HG03039 (cell line): Measurements from ENCODE around the gene PNKP.

Experiments
- ATAC-seq: cut with Tn5 transposase; IDR thresholded peaks from one replicate; pipeline ENCODE4 v1.9.1; 2021; ENCODE audit warnings: mild to moderate bottlenecking, moderate library complexity; ENCODE audit not compliant: unreplicated experiment

Gene PNKP

GRCh38 chr19:49866933-49867782 lies at the start of gene PNKP:
Gene PNKP (minus strand): TSS chr19:49867576. CDS start chr19:49867204, 372 bp downstream.
- peak; percentile 35 for ATAC-seq

DNA sequence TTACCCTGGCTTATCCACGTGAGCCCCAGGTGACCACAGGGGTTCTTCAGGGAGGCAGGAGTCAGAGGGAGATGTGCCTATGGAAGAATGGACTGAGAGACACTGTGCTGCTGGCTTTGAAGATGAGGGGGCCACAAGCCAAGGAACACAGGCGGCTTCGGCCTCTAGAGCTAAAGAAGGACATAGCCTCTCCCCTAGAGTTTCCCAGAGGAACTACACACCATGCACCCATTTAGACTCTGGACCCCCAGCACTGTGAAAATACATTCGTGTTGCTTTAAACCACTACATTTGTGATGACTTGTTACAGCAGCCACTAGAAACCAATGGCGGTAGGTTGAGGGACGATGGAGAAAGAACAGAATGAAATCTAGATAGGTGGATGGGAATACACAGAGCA lies 47.9 kb upstream of the PNKP start:
- ATAC-seq = no peak

GRCh38 chr19:49913720-49914119 lies 46.3 kb upstream of the PNKP start:
- no peak for ATAC-seq

GRCh38 chr19:49912965-49913685 lies 45.7 kb upstream of the PNKP start:
- ATAC-seq = no peak

GRCh38 chr19:49911381-49912145 lies 44.2 kb upstream of the PNKP start:
- peak; percentile 33 for ATAC-seq

DNA sequence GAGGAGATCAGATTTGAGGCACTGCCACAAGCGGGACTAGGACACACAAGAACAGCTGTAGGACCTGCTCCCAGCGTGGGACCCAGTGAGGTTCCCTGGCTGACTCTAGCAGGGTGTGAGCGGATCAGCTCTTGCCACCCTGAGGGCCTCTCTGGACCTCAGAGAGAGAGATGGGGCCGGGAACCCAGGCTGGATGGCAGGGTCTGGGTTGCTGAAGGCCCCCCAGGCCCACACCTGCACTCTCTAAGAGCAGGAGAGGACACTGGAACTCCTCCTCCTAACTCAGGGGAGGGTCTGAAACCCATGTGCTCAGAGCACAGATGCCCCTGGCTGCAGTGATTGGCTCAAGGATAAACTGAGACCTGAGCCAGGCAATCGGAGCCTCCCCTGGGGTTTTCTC lies 42.8 kb upstream of the PNKP start:
- no peak for ATAC-seq

- ATAC-seq = no peak
Observed at GRCh38 chr19:49908480-49909420, 41.4 kb upstream of the PNKP start.

DNA sequence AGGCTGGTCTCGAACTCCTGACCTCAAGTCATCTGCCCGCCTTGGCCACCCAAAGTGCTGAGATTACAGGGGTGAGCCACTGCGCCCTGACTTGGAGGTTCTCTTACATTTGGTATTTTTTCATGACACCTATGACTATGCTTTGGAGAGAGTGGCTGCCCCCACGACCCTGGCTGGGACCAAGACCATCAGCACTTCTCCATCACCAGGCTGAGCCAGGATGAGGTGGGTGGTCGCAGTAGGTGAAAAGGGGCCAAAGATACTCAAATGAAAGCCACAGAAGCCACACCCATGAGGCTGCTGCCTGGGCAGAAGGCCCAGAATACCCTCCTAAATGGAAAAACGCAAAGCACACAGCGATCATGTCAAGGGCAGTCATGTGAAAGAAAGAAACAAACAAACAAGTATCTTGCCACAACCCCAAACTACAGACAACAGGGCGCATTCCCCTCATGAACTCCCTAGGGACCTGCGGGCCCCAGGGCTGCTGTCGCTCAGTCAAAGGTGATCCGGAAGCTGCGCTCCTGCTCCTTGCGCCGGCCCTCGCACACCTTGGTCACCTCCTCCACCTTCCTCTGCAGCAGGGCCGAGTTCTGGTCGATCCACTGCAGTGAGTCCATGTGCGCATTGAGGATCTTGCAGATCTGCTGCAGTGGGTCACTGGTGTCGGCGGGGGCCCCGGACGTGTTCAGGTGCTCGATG lies 40.5 kb upstream of the PNKP start:
- no peak for ATAC-seq

DNA sequence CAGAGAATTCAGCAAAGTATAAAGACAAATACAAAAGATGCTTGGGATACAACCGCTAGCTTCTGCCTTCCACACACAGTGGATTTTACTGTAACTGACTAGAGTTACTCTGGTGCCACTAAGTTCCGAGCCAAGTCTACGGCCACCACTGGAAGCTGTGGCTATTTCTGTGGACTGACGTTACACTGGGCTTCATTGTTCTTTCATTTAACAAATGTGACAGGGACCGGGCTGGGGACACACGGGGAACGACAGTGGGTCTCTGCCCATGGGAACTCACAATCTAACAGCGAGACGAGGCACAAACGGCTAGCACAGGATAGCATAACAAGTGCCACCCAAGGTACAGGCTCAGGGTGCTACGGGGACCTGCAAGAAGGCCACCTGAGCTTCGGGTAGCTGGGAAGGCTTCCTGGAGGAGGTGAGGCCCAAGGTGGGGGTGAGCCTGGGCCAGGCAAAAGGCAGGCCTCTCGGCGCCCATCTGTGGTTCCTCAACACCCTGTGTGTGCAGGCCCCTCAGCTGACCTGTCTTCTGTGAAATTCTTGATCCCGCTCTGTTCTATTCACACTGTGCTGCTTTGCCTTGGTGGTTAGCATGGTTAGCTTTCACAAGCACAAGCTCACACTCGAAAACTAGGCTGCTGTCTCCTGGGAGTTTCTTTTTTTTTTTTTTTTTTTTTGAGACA lies 39.6 kb upstream of the PNKP start:
- no peak for ATAC-seq

GRCh38 chr19:49904136-49904535 lies 36.8 kb upstream of the PNKP start:
- ATAC-seq = no peak

DNA sequence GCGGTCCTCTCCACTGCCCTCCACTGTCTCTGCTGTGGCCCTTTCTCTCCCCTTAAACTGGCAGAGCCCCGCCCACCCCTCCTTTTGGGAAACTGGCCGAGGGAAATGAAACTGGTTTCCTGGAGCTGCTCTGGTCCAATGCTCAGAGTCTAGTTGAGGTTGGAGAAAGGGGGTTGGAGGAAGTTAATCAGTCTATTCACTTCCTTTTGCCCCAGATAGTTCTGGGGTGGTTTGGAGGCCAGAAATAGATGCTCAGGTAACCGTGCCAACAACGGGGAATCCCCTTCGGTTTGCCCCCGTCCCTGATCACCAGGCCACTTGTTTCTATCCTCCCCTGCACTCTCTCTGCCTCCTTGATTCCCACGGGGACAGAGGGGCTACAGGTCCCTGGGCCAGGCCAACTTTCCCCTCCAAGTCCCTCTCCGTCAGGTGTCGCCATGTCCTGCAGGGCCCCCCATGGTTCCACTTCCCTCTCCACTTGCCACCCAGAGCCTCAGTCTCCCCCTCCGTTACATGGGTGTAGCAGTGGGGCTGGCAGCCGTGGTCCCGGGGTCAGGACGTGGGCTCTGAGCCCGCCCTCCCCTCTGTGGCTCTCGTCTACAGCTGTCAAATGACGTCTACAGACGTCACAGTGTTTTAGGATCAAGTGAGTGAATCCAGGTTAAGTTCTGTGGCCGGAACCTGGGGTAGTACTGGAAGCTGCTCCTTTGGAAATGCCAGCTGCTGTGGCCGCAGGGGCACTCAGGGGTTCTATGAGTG lies 29.7 kb upstream of the PNKP start, which contains the start of gene IL4I1:
IL4I1 (minus strand) TSS at position 25 of the 759 bp plus-strand sequence. CDS start 727 bp downstream, outside the sequence.
- no peak for ATAC-seq

- no peak for ATAC-seq
Observed at GRCh38 chr19:49895566-49896297, 28.4 kb upstream of the PNKP start.

DNA sequence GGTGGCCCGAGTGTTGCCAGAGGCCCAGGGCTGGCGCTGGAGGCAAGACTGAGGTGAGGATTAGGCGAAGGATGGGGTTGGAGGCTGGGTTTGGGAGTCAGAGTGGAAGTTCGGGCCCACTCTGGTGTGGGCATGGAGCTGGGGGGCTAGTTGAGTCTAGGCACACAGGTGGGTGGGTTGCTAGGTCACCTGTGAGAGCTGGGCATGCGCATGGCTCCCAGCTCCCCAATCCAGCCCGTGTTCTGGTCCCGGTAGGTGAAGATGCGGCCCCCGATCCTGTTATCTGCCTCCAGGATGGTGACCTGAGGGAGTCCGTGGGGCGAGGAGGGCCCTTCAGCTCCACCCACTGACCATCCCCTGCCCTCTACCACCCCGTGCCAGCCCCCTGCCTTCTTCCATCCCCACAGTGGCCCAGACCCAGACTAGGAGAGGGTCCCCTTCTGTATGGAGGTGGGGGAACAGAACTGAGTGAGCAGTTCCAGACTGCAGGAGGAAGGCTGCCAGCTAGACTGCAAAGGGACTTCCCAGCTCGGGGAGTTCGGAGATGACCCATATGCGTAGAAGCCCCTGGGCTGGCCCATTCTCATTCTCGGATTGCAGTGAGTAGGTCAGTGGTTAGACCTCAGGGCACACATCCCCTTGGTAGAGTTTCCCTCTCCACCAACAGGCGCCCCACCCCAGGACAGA lies 27.6 kb upstream of the PNKP start:
- ATAC-seq = no peak

- ATAC-seq = no peak
Observed at GRCh38 chr19:49894011-49894664, 26.8 kb upstream of the PNKP start.

GRCh38 chr19:49892716-49893115 lies 25.3 kb upstream of the PNKP start:
- ATAC-seq = no peak

DNA sequence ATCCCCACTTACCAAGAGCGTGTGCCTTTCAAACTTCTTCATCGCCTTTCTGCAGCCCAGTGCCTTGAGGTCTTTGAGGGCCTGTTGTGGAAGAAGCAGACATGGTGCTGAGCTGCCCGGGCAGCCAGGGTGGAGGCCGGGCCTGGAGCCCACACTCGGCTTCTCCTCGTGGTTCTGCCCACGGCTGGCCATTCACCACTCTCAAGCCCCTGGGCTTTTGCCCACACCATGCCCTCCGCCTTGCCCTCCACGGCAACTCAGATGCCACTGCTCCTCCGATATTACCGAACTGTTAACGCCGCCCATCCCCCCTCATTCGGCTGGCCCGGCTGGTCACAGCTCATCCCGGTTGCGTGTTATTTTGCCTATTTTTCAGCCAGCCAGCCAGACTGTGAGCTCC lies 24.0 kb upstream of the PNKP start:
- no peak for ATAC-seq
